Stimulated activated CD8-positive, alpha-beta memory T cell treated with anti-CD3 and anti-CD28 coated beads, Interleukin-7, amount 100 ng/mL, for 24 hours (primary cell): ENCODE measurements around the gene NTM.

Experiments used
- DNase-seq: peaks from one replicate; pipeline ENCODE4 v3.0.0-alpha.2; 2020; ENCODE audit warnings: low read depth

NTM gene

DNA sequence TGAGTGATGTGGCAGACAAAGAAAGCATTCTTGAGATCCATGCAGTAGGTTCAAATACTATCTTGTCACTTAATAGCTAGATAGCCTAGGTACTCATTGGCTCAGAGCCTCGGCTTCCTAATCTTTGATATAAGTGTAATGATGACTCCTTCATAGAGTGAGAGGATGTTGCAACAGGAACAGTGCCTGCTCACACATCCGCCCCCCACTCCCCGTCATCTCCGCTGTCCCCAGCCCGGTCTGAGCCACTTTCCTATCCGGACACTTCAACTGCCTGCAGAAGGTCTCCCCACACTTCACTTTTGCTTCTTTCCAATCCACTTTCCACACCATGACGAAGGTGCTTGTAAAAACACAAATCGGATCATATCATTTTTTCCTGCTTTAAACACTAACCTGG lies 128.8 kb downstream of the NTM start:
- no peak for DNase-seq

DNA sequence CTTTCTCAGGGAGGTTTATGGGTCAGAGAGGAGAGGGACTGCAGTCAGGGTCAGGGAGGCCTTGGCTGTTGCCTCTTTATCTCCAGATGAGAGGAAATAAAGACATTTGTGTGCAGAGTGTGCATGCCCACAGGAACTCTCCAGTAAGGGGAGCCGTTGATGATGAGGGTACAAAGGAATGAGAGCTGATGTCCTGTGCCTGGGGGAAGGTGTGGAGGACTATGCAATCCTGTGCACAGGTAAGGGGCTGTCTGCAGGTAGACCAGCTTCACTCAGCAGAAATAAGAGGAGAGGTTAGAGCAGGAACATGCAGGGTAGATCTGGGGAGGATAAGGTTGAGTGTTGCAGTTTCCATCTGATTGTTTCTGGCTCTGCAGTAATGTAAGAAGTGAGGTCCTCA lies 132.6 kb downstream of the NTM start:
- no peak for DNase-seq

DNA sequence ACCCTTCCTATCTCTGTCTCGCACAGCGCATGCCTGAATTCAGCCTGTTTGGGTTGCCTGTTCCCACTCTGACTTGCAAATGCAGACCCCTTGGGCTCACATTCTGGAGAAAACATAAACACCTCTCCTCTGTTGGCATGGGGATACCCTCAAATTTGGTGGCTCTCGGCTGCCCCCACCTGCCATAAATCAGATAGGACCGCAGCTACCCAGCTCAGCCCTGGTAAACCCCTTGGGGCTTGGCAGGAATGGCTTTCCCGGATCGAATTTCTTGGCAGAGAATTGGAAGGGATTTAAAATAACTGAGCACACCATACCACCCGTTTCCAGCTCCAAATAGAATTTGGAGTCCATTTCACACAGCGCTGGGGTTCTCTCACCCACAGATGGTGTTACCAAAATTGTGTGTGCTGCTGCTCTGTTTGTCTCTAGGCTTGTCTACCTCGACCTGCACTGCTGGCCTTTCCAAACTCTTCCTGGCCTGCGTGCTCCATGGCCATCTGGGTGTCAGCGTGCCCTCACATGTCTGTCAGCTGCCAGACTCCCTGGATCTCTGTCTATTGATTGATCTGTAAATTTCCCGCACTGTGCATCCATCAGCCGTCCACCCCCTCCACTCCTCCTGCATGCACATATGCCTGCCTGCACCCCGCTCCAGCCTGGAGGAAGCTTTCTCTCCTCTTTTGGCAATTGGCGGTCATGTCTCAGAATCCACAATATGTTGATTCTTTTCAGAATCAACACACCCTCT lies 134.0 kb downstream of the NTM start:
- no peak for DNase-seq

DNA sequence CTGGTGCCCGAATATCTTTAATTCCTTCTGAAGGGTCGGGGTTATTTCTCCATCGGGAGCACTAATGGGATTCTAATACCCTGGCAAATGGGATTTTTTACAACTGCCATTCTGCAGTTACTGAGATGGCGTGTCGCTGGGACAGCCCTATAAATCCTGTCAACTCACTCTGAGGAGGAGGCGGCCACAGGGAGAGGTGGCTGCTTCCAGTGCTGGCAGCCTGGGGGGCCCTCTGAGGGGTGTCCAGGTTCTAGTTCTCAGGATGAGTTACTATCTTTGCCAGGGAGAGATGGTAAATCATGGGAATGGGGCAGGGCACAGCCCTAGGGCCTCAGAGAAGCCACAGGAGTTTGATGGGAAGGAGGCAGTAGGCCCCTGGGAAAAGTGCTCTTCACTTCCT lies 135.9 kb downstream of the NTM start:
- no peak for DNase-seq

DNA sequence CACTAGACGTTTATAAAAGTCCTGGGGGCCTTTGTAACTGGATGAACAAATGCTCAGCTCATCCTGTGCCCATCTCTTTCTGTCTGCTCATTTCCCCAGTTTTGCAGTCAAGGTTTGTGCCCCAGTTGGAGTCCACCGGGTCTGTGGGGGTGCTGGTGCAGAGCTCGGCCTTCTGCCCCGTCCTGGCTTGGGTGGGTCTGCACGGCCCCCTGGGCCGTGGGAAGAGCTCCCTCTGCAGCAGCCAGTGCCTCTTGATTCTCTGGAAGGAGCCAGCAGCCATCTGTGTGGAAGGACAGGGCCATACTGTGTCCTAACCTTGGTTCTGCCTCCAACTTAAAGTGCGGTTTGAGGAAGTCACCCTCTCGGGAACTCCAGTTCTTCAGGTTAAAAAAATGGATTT lies 140.2 kb downstream of the NTM start:
- DNase-seq, result no peak

DNA sequence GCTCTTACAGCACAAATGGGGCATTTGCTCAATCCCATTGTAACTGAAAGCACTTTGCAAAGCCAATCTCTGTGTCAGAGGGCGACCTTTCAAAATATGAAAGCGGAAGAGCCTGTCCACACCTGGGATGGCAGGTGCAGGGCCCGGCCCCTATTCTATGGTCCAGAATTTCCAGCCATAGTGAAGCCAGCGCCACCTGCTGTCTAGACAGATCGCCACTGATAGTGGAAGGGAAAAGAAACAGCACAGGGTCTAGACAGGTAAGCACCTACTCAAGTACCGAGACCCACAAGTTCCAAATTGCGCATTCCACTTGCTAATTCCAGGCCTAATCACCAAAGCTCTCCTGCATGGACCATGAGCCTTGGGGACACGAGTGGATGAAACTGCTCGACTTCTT lies 141.4 kb downstream of the NTM start:
- no peak for DNase-seq

DNA sequence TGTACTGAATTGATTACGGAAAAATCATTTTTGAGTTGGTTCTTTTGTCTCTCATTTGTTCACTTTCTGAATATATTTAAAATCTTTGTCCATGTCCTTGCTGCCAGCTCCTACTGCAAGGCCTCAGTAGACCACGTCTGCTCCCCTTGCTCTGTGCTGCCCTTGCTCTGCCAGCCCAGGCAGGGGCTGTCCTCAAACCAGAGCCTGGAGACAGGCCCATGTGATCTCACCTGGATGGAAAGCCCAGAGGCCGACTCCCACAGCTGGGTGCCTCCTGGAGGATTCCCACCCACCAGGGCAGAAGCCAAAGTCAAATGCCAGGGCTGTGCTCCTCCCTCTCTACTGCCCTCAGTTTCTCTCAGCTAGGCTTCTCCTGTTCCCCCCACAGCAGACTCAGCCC lies 141.8 kb downstream of the NTM start:
- DNase-seq, result no peak

DNA sequence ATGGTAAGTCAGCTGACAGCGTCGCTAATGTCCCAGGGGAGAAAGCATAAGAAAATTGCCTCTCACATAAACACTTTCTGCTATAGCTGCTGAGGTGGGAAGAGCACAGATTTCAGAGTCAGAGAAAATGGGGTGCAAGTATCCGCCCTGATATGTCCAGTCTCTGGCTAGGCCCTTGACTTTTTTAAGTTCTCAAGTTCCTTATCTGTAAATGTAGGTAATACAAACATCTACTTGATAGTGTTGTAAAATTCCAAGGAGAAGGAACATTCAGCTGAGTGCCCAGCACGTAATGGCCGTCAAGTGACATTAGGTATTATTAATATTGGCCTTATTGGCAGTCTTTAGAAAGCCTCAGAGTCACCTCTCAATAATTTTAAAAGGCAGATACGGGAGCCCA lies 143.6 kb downstream of the NTM start:
- DNase-seq, result no peak

DNA sequence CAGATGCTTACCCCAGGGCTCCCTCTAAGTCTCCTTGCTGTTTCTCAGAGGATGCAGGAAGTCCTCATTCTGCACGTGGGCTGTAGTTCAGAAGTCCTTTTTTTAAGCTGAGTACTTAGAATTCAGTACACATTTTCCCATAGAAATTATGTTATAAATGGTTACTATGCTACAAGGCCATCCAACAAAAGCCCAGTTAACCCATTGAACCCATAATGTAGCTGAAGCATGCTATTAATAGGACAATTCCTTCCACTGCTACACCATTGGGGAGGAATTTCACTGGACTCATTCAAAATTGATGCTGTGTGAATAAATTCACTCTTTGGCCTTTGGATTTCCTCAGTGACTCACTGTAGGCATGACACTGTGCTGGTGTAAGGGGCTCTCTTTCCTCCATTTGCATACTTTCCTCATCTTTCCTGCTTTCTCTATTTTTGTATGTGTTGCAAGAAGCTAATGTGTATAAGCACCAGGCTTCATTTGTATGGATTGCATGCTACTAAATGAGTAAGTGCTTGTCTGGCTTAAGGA lies 148.0 kb downstream of the NTM start:
- no peak for DNase-seq

DNA sequence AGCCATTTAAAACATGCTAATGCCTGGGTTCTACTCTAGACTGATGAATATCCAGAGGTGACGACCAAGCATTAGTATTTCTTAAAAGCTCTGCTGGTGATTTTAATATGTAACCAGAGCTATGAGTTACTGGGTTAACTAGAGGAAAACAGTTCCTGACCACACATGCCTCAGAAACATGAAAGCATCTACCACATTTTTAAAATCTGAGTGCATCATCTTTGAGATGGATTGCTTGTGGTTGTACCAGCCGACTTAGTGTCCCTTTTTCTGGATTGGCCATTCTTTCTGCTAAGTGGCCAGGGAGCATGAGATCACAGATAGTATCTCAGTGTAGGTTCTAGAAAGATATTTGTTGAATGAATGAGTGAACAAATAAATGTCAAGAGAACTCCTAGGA lies 152.4 kb downstream of the NTM start:
- DNase-seq, result no peak

DNA sequence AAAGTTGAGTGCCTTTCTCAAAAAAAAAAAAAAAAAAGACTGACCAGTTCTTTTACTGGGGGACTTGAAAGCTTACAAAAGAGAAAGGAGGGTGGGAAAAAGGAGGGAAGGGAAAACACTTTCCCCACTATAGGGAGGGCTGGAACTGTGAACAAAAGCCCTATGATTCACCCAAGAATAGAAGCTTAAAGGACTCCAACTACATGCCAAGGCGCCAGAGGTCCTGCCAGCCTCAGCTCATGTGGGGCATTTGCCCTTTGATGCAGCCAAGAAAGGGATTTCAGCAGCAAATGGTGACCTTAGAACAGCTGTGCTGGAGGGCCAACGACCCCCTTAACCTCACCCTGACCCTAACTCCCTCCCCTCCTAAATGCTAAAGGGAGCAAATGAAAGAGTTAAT lies 160.0 kb downstream of the NTM start:
- DNase-seq, result no peak

DNA sequence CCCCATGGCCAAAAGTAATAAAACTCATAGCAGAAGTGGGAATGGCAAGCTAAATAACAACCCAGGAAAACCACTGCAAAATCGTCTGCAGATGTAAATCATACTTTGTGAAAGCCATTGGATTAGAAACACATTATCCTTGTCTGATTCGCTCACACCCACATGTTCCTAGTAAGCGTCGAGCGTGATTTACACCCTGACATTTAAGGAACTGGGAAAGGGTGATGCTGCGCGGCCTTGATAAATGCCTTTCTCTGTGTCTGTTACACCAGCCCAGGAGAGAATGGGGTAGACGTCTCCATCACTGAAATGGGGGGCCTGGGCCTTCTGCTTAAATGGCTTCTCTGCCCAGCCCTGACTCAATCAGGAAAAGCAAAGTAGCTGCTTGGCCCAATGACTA lies 162.7 kb downstream of the NTM start:
- DNase-seq, result no peak

DNA sequence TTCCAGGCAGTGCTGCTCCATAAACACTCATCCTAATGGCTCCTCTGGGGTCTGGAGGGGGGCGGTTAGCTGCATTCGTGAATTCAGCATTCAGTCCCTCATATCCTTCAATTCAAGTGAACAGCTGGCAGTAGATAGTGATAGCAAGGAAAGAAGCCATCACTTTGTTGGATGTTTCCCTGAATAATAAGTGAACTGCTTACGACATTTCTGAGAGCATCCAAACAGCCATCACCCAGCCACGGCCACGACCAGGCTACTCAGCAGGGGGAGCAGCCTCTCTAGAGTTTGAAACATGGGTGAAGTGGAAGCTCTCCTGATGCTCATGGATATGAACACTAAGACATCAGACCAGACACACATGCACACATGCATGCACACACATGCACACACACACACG lies 163.6 kb downstream of the NTM start:
- DNase-seq, result no peak

DNA sequence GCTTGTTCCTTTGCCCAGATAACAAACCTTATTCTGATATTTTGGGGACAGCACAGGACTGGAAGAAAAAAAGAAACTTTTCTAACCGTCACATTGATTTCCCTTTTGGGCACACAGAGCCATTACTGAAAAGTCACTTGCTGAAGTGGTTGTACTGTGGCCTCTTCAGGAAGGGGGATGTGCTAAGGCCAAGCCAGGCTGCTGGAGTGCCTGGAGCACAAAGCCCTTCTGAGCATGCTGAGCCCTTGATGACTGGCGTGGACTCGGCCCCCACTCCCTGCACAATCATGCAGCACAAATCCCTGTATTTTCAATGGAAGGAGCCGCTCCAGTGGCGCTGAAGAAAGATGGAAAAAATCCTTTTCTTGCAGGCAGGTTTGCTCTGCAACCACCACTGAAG lies 164.2 kb downstream of the NTM start:
- no peak for DNase-seq

DNA sequence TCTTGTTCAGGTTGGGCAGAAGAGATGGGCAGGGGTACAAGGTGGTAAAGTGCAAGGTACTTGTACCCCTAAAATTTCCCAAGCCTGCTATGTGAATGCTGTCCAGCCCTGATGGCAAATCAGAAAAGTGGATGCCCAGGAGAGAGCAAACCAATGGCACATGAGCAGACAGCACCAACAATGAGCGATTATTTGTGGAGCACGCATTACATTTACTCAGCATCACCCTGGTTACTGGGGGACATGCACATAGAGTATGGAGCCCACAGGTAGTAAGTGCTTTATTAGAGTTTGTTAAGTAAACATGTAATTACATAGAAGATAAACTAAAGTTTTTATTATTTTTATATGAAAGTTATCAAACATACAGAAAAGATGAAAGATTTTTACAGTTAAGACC lies 165.7 kb downstream of the NTM start:
- DNase-seq, result no peak

DNA sequence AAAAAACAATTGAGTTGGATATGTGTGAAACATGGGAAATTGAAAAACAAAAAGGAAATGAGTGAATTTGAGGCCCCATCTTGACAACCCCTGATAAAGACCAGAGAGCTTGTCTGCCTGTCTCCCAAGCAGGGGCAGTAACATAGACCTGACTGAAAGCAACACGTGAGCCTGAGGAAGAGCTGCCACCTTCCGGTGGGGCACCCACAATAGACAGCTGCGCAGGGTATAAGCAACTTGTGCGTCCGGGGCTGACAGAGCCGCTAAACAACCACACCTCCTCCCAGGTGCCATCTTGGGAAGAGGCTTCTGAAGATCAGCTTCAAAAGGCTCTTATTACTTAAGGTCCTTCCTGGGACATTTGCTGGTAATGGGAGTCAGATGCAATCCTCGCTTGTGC lies 166.8 kb downstream of the NTM start:
- DNase-seq, result no peak

DNA sequence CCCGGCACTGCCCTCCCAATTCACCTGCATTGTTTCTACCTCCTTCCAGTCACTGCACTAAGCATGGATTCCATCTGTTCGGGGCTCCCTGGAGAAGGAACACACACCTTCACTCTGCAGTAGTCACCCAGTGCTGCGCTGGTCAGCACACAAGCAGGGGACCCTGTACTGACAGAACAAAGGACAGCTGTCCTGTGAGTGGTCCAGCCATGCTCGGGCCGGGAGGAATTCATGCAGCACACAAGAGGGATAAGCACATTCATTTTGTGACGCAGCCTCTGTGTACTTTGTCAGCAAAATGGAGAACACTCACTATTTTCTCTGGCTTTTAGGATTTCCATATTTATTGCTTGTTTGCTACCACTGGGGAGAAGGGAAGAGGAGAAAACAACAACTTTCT lies 167.3 kb downstream of the NTM start:
- DNase-seq, result no peak

DNA sequence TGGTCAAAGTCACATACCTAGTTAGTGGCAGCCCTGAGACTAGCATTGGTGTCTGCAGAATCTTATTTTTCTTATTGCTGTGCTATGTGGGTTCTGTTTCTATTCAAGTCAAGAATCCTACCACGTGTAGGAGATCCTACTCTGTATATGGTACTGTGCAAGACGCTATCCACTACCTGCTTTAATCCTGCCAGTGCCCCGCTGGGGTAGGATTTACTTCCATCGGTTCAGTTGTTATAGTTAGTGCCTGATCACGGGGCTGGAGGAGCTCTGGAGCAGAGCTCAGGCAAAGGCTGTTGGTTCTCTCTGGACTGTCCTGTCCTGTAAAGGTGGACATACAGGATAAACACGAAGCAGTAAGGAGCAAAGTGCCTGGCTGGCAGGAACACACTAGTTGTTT lies 167.9 kb downstream of the NTM start:
- DNase-seq, result no peak

DNA sequence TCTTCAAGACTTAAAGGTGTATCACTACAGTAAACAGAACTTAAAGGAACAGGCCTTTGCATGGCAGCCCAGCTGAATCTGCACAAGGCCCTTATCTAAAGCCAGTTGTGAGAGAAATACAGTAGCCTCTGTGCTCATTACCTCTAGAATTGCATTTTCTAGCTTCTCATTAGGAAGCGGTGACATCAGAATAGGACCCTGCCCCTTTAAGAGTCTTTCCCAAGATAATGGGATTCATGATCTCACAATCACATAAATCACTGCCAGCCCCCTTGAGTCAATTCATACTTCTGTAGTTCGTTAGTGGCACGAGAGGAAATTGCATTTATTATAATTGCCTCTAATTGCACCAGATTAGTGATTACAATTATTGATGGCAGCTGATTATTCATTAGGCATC lies 170.3 kb downstream of the NTM start:
- DNase-seq, result no peak

DNA sequence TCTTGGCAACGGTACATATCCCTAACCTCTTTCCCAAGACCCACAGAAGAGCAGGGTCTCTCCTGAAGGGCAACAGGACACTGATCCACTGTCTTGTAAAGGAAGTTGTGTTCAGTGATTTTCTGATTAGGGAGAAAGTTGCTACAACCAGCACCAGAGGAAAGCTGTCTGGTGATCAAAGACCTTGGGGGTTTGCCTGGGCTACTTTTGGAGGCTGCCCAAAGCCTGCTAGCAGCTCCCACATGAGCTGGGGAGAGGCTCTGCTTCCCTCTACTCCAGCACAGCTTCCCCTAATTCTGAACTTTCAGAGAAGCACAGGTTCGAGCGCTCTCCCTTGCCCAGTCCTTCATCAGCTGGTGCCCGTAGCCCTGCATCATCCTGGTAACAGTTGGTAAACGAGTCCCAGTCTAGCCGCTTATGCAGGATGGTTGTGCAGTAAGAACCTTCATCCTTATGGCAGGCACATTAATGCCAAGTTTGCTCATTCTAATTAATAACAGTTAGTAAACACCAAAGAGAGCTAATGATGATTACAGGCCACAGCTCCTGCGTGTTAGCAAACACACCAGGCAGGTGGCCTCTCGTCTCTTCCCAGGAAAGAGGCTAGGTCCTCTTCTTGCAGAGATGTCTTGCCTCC lies 173.1 kb downstream of the NTM start:
- DNase-seq, result no peak

DNA sequence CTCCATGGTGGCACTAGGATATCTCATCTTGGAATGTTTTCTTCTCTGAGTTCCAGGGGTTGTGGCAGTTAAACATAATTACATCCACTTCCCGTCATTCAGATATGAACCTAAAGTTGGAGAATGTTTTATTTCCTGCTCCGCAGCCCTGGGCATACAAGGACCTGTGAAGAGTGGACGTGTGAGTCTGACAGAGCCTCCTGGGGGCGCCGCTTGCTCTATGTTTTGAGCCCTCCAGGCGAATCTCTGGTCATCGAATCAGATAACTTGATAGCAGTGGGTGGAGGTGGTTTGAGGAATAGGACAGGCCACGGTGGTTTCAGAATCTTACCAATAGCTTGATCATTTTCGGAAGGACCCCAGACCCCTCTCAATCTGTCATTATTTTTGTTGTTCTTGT lies 174.2 kb downstream of the NTM start:
- DNase-seq, result no peak

DNA sequence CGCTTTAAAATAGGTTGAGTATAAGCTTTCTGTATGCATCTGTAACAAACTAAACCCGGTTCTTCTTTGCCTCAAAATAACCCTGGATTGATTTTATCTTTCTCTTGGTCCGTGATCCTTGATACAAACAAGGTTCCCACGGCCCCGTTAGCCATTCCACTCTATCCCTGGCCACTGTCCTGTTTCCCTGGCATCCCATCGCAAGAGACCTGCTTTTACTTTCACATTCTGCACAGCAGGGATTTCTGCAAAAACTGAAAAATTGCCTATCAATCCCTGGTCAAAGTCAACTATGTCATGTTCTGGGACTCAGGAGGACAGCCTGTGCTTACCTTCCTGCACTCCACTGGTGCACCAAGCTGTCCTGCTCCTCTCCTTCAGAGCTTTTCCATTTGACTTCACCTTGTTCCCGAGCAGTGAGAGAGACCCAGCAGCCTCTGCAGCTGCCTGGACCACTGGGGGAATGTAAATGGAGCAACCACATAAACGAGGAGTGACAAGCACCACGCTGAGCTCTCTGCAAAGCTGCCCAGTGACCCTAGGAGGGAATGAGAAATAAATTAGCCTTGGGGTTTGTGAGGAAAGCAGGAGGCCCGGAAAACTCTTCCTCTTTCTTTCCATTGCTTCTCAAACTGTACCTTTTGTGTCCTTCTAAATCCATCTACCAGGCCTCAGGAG lies 175.9 kb downstream of the NTM start:
- no peak for DNase-seq

DNA sequence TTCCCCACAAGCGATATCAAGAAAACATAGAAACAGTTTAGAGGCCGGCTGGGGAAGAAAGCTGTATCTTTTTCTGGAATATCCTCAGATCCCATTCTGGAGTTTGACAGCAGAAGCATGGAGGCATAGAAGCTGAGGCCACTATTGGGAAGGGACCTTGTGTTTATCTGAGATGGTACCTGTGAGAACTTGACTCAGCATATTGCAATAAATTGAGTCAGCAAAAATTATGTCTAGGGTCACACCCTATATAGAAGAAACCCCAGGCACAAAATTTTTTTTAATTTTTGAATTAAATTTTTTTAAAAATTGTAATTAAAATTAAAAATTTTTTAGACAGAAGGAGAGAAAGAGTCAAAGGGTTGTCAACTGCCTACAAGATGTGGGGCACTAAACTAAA lies 178.7 kb downstream of the NTM start:
- no peak for DNase-seq
